H1 (cell line): ENCODE results near the gene ELP5.

ENCODE experiments used
- EGR1 ChIP-seq: IDR thresholded peaks from 2 replicates; pipeline ENCODE4 v1.6.1; 2011; ENCODE audit warnings: low read depth, low read length, borderline replicate concordance
- EP300 ChIP-seq, 2 experiments: IDR thresholded peaks; 1 replicate in 1 of 2; 2 replicates in 1 of 2; pipeline ENCODE4 v1.6.1; 2011 to 2012; ENCODE audit warnings: low read depth in 2 of 2, low read length in 2 of 2, mild to moderate bottlenecking in 2 of 2, borderline replicate concordance in 1 of 2, inconsistent platforms in 1 of 2, moderate library complexity in 1 of 2
- EZH2 ChIP-seq: fragments of 200-600 bp; sonication (generic); IDR thresholded peaks from 2 replicates; pipeline ENCODE4 v1.7.1; 2012; ENCODE audit warnings: low read depth, mild to moderate bottlenecking, moderate library complexity, low read length, inconsistent platforms; ENCODE audit not compliant: severe bottlenecking
- GABPA ChIP-seq: IDR thresholded peaks from 2 replicates; pipeline ENCODE4 v1.6.1; 2011; ENCODE audit warnings: mild to moderate bottlenecking, low read length, moderate library complexity, borderline replicate concordance; ENCODE audit not compliant: insufficient read depth
- GTF2F1 ChIP-seq: IDR thresholded peaks from 2 replicates; pipeline ENCODE4 v1.6.1; 2012; ENCODE audit warnings: low read depth, low read length, improper control_type of control experiment, borderline replicate concordance
- RAD21 ChIP-seq, 2 experiments: IDR thresholded peaks in 1 of 2; conservative IDR thresholded peaks in 1 of 2; 2 replicates each; pipeline ENCODE4 v1.6.1; 2011; ENCODE audit warnings: low read depth in 2 of 2, low read length in 2 of 2, improper control_type of control experiment in 1 of 2, inconsistent platforms in 1 of 2, mild to moderate bottlenecking in 1 of 2, moderate library complexity in 1 of 2
- RFX5 ChIP-seq: IDR thresholded peaks from 2 replicates; pipeline ENCODE4 v1.6.1; 2011; ENCODE audit warnings: low read depth, low read length, improper control_type of control experiment, borderline replicate concordance
- SIN3A ChIP-seq, 2 experiments: IDR thresholded peaks in 1 of 2; conservative IDR thresholded peaks in 1 of 2; 2 replicates each; pipeline ENCODE4 v1.6.1; 2011 to 2012; ENCODE audit warnings: low read length in 2 of 2, improper control_type of control experiment in 1 of 2, low read depth in 1 of 2, mild to moderate bottlenecking in 1 of 2
- YY1 ChIP-seq: IDR thresholded peaks from 2 replicates; pipeline ENCODE4 v1.6.1; 2011; ENCODE audit warnings: low read depth, mild to moderate bottlenecking, low read length
- TF ChIP-seq, protein P1 (sequence below), 3 experiments: IDR thresholded peaks; 1 replicate in 2 of 3; 2 replicates in 1 of 3; pipeline versions ENCODE4 v1.5.1 to v1.6.1; 2011; ENCODE audit warnings: low read length in 3 of 3, mild to moderate bottlenecking in 3 of 3, inconsistent platforms in 2 of 3, low read depth in 1 of 3, moderate library complexity in 1 of 3; ENCODE audit not compliant: insufficient read depth in 1 of 3; ENCODE audit errors: control extremely low read depth in 1 of 3

DNA sequence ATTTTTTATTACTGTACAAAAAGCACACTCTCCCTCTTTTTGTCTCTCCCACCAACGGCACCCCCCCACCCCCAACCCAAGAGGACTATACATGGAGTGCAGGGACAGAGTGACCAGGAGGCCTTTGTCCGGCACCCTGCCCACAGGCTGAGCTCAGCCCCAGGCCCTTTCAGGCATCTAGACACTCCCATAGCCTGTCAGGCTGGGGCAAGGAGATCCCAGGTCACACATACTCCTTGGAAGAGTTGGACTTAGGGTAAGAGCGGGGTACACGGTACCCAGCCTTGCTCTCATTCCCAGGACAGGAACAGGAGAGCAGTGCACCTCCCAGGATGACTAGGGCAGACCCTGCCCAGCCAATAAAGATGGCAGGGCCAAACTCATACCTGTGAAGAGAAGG lies 8.1 kb downstream of the ELP5 start:
- TF ChIP-seq EGR1 (no peak), EP300 (IDR thresholded peaks at IDR 0.05; ENCODE audit: borderline replicate concordance in 1 of 2, low read depth in 2 of 2, low read length in 2 of 2) (no peak), SIN3A (conservative IDR thresholded peaks at IDR 0.05 in 1 of 2, IDR thresholded peaks at IDR 0.05 in 1 of 2; ENCODE audit: low read depth in 1 of 2, low read length in 2 of 2) (no peak), GTF2F1 (no peak), RAD21 (IDR thresholded peaks at IDR 0.05 in 1 of 2, conservative IDR thresholded peaks at IDR 0.05 in 1 of 2; ENCODE audit: low read depth in 2 of 2, low read length in 2 of 2) (no peak), RFX5 (no peak), GABPA (no peak), EZH2 (no peak), YY1 (no peak)
- TF ChIP-seq, protein P1, sequence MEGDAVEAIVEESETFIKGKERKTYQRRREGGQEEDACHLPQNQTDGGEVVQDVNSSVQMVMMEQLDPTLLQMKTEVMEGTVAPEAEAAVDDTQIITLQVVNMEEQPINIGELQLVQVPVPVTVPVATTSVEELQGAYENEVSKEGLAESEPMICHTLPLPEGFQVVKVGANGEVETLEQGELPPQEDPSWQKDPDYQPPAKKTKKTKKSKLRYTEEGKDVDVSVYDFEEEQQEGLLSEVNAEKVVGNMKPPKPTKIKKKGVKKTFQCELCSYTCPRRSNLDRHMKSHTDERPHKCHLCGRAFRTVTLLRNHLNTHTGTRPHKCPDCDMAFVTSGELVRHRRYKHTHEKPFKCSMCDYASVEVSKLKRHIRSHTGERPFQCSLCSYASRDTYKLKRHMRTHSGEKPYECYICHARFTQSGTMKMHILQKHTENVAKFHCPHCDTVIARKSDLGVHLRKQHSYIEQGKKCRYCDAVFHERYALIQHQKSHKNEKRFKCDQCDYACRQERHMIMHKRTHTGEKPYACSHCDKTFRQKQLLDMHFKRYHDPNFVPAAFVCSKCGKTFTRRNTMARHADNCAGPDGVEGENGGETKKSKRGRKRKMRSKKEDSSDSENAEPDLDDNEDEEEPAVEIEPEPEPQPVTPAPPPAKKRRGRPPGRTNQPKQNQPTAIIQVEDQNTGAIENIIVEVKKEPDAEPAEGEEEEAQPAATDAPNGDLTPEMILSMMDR (IDR thresholded peaks at IDR 0.05; ENCODE audit: control extremely low read depth in 1 of 3, insufficient read depth in 1 of 3, low read depth in 1 of 3, low read length in 3 of 3), result no peak
